GM19099 (cell line): Measurements from ENCODE around the gene CCM2.

Source experiments
- POLR2A ChIP-seq: IDR thresholded peaks from 3 replicates; pipeline ENCODE4 v1.6.1; 2011; ENCODE audit warnings: low read depth; ENCODE audit not compliant: insufficient read length; ENCODE audit errors: extremely low read depth

CCM2 gene

GRCh38 chr7:44965441-44965903 is 34.5 kb upstream of the CCM2 start:
- TF ChIP-seq POLR2A: no peak

GRCh38 chr7:44965937-44966730 is 33.9 kb upstream of the CCM2 start:
- peak; percentile 37 for TF ChIP-seq POLR2A

DNA sequence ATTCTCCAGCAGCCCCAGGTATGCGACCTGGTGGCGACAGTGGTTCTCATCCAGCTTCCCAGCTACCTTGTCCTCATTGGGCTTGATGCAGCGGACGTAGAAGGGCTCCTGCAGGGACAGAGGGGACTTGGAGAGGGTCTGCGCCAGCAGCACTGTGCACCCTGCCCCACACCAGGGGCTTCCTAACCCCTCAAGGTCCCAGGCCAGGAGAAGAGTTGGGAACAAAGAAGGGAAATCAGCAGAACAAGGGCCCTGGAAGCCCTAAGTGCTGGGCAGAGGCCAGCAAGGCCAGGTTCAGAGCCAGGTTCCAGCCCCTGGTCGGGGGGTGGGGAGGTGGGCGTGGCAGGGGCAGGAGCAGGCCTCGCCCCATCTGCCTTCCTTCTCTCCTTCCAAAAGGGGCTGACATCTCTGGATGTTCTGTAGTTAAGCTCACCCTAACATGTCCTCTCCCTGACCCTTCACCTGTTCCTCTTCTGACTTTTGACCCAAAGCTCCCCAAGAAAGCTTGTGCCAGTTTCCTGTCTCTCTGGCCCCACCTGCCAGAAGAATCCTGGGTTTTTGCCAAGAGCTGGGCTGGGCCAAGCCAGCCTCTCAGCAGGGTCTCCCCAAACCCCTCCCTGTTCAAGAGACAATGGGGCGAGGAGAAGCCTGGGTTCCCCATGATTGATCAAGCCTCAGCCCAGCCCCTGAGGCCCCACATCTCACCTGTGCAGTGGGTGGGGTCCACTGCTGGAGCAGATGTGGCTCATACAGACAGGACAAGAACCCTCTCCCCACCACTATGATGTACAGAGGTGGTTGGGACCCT is 33.1 kb upstream of the CCM2 start:
- TF ChIP-seq POLR2A: no peak

- peak; percentile 5 for TF ChIP-seq POLR2A
These were observed 32.2 kb upstream of the CCM2 start for GRCh38 chr7:44967571-44968446.

DNA sequence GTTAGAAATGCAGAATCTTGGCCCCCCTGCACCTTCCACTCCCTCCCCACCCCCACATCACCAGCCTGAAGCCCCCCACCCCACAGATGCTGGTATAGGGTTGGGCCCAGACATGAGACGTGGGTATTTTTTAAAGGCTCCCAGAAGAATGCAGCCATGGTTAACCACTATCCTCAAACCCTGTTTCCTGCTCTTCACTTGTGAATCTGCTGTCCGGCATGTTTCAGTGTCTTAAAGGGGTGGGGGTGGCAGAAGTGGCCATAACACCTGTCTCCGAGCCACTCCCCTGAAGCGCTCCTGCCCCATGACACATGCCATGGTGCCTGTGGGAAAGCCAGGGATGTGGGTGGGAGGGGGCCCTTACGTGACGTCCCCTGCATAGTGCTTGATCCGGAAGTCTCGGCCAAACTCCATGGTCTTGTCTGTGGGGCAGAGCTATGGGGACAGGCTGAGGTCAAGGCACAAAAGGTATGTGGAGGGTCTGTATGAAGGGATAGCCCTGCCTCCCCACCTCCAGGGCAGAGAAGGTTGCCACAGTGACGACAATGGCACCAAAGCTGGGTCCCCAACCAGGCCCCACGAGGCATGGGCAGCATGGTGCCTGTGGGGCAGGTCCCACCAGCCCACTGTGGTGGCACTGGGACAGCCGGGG is 30.8 kb upstream of the CCM2 start:
- no peak for TF ChIP-seq POLR2A

DNA sequence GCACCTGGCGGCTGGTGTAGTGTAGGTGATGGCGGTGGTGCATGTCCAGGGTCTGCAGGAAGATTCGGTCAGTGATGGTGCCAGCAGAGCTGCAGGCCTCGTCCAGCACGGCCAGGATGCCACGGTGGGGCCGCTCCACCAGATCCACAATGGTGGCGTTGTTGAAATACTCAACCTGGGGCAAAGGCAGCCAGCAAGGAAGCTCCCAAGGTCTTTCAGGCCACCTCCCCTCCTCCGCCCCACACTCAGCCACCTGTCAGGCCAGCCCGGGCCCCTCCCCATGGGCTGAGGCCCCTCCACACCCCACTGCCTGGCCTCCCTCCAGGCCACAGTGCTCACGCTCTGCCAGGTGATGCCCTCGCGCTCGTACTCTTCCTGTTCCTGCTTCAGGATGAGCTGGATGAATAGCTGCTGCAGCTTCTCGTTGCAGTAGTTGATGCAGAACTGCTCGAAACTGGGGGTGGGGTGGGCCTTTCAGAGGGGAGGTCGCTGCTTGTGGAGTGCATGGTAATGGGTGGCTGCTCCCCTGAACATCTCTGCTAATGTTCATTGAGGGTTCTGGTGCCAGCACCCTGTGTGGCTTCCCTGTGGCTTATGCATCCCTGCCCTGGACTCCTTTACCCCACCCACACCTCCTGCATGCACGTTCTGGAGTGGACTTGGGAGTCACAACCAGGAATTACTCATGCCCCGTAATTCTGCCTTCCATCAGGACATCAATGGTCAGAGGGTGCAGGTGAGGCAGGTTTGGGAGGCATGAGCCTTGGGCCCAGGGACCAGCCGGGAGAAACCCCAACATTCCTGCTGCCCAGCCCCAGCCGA is 30.1 kb upstream of the CCM2 start:
- TF ChIP-seq POLR2A: no peak

DNA sequence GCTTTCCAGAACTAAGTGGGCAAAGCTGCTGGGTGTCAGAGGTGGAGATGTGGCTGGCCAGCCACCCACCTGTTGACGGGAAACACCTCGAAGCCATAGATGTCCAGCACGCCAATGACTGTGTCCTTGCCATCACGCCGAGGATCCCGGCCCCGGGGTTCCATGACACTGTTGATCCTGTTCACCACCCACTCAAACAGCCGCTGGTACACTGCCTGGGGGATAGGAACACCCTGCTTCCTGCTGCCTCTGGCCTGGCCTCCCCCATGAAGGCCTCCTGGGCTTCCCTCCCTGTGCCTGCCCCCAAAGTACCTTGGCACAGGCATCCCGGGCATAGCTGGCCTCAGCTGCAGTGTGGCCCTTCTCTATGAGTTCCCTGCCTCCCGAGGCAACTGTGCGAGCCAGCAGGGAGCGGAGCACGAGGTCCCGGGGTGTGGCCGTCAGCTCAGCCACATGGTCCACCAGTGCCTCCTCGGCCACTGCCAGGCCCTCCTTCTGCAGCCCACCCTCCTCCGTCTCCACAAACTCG is 29.4 kb upstream of the CCM2 start:
- no peak for TF ChIP-seq POLR2A

- peak; percentile 9 for TF ChIP-seq POLR2A
These were observed 28.7 kb upstream of the CCM2 start for GRCh38 chr7:44971188-44971901.

DNA sequence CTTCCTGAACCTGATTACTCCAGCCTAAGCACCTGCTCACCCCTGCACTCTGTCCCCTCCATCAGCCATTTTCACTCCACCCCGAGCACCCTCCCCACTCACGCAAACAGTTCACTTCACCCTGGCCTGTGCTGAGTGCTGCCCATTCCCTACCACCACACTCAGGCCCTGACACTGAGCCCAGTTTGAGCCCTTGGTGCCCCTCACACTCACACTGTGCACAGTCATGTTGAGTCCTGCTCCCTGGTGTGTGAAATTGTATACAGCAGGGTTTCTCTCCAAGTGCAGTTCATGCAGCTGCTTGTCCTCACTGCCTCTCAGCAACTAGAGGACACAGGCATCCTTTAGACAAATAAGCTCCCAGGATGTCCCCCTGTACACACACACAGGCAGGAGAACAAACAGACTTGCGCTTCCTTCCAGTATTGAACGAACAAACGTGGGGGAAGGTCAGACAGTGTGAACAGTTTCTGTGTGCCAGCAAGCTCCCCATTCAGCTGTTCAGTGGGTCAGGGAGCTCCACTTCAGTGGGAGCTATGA is 28.0 kb upstream of the CCM2 start:
- peak; percentile 4 for TF ChIP-seq POLR2A

GRCh38 chr7:44972562-44972961 is 27.4 kb upstream of the CCM2 start:
- TF ChIP-seq POLR2A: peak; percentile 1

GRCh38 chr7:44973610-44974401 is 26.2 kb upstream of the CCM2 start:
- TF ChIP-seq POLR2A: no peak

DNA sequence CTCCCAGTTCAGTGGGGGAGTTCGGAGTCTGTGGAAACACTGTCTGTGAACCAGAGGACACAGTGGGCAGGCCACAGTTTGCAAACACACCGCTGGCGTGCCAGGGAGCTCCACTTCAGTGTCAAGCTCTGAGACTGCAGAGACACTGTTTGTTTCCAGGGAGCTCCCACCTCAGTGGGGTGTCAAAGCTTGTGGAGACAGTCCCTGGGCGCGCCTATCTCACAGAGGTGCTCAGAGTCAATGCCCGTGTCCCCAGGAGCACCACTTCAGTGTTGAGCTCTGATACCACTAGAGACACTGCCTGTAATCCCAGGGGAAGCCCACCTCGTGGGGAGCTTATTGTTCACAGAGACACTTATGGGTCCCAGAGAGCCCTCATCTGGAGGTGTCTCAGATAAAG is 25.5 kb upstream of the CCM2 start:
- no peak for TF ChIP-seq POLR2A

DNA sequence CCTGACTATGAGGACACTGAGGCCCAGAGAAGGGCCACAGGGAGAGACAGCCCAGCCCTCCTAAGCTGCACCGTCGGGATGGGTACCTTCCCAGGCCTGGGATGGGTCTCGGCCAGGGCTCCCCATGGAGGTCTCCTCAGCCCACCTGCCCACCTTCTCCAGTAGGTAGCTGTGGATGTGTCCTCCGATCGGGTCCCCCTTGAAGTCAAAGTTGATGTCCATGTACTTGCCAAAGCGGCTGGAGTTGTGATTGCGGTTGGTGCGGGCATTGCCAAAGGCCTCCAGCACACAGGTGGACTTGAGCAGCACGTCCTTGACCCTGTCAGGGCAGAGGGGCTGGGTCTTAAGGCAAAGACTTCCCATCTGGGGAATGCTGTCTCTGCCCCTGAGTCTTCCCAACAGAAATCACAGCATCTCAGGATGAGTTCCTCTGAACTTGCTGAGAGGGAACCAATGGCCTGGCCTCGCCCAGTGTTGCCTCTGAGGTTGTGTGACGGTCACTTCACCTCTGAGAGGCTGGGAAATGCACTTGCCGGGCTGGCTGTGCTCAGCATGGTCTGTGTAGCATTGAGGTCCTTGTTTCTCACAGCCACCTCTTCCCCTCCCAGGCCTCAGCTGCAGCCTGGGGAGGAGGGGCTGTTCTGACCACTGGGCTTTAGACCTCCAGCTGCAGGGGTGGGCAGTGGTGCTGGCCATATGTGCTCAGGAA is 24.5 kb upstream of the CCM2 start:
- TF ChIP-seq POLR2A: no peak
